ENCODE results near the gene HASPIN. TPM values are rescaled to one million over a fixed set of nuclear protein-coding genes. Genes with fewer than 3 reads are reported as not detected.

Gene HASPIN
- total RNA-seq, 2 donors from 2014 or later, result 0.41 TPM; not detected in 1

- no peaks in the 10 kb centered on the region for H3K4me1 ChIP-seq (ENCODE audit: control insufficient read depth in 1 of 2, low read depth in 2 of 2)
- H3K9me3 ChIP-seq, result no peaks in the 10 kb centered on the region
- DNase-seq (ENCODE audit: low spot score), result no peak
- ATAC-seq (ENCODE audit: insufficient number of reproducible peaks, low FRiP score, low read depth), result no peak
- H3K4me3 ChIP-seq, result no peak overlapping the region
- H3K36me3 ChIP-seq, result no peaks in the 10 kb centered on the region
- H3K27ac ChIP-seq, result no peak overlapping the region
- no peaks in the 10 kb centered on the region for H3K27me3 ChIP-seq (replicated peaks; ENCODE audit: insufficient read depth)
- TF ChIP-seq CTCF (IDR thresholded peaks at IDR 0.05), result no peak
Measured at GRCh38 chr17:3768341-3768740, 44.6 kb downstream of the HASPIN start.

GRCh38 chr17:3768769-3769168 lies 45.1 kb downstream of the HASPIN start:
- TF ChIP-seq CTCF (IDR thresholded peaks at IDR 0.05), result no peak
- H3K4me3 ChIP-seq, result no peak overlapping the region
- no peak overlapping the region for H3K27ac ChIP-seq
- DNase-seq (ENCODE audit: low spot score) (no peak), ATAC-seq (ENCODE audit: insufficient number of reproducible peaks, low FRiP score, low read depth) (no peak)
- no peaks in the 10 kb centered on the region for H3K9me3 ChIP-seq
- no peaks in the 10 kb centered on the region for H3K4me1 ChIP-seq (ENCODE audit: control insufficient read depth in 1 of 2, low read depth in 2 of 2)
- H3K36me3 ChIP-seq, result no peaks in the 10 kb centered on the region
- no peaks in the 10 kb centered on the region for H3K27me3 ChIP-seq (replicated peaks; ENCODE audit: insufficient read depth)

GRCh38 chr17:3770466-3770865 lies 46.8 kb downstream of the HASPIN start:
- no peak for DNase-seq (ENCODE audit: low spot score)
- TF ChIP-seq CTCF (IDR thresholded peaks at IDR 0.05), result no peak
- Histone ChIP-seq H3K27ac (no peak overlapping the region), H3K9me3 (no peaks in the 10 kb centered on the region), H3K4me3 (no peak overlapping the region), H3K27me3 (replicated peaks; ENCODE audit: insufficient read depth) (no peaks in the 10 kb centered on the region), H3K36me3 (no peaks in the 10 kb centered on the region), H3K4me1 (ENCODE audit: control insufficient read depth in 1 of 2, low read depth in 2 of 2) (no peaks in the 10 kb centered on the region)
- ATAC-seq (ENCODE audit: insufficient number of reproducible peaks, low FRiP score, low read depth), result no peak

GRCh38 chr17:3771140-3771539 lies 47.4 kb downstream of the HASPIN start:
- Histone ChIP-seq H3K9me3 (no peaks in the 10 kb centered on the region), H3K27me3 (replicated peaks; ENCODE audit: insufficient read depth) (no peaks in the 10 kb centered on the region), H3K4me3 (no peak overlapping the region), H3K36me3 (no peaks in the 10 kb centered on the region), H3K27ac (no peak overlapping the region), H3K4me1 (ENCODE audit: control insufficient read depth in 1 of 2, low read depth in 2 of 2) (no peaks in the 10 kb centered on the region)
- TF ChIP-seq CTCF (IDR thresholded peaks at IDR 0.05), result no peak
- ATAC-seq (ENCODE audit: insufficient number of reproducible peaks, low FRiP score, low read depth), result no peak
- DNase-seq (ENCODE audit: low spot score), result no peak

- H3K36me3 ChIP-seq, result no peaks in the 10 kb centered on the region
- no peaks in the 10 kb centered on the region for H3K9me3 ChIP-seq
- no peak overlapping the region for H3K27ac ChIP-seq
- ATAC-seq (ENCODE audit: insufficient number of reproducible peaks, low FRiP score, low read depth), result no peak
- H3K4me1 ChIP-seq (ENCODE audit: control insufficient read depth in 1 of 2, low read depth in 2 of 2), result no peaks in the 10 kb centered on the region
- no peak for TF ChIP-seq CTCF (IDR thresholded peaks at IDR 0.05)
- no peak overlapping the region for H3K4me3 ChIP-seq
- H3K27me3 ChIP-seq (replicated peaks; ENCODE audit: insufficient read depth), result no peaks in the 10 kb centered on the region
- DNase-seq (ENCODE audit: low spot score), result no peak
Measured at GRCh38 chr17:3772764-3773163, 49.1 kb downstream of the HASPIN start.
